GF-D8 (cell line): ENCODE measurements around the gene MYH14.
A peak's percentile ranks its signal among the peaks of the same experiment; 100 is the strongest.
"Not testable (repeated sequence)": the region's sequence is repeated elsewhere in the genome, so short reads cannot be mapped to it uniquely, and the experiment has no call there.

ENCODE experiments used
- DNase-seq: peaks from one replicate; lab custom pipeline; 2025; lab: John Stamatoyannopoulos, UW

Gene MYH14

DNA sequence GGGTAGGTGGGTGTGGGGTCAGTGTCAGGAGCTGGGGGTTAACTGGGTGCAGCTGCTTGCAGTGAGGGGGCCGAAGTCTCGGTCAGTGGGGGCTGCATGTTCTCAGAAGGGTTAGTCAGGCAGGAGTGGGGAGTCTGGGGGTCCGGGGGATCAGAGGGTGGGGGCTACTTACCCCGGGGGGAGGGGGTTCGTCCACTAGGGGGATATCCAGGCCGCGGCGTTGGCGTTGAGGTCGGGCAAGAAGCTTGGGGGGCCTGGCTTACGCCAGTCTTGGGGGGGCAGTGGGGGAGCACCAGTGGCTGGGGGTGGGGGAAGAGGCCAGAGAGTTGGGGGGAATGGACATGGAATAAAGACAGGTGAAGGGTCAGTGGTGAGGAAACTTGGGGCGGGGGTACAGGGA is 116.6 kb downstream of the MYH14 start:
- DNase-seq: no peak

- no peak for DNase-seq
These were observed 117.2 kb downstream of the MYH14 start for GRCh38 chr19:50320596-50320995.

GRCh38 chr19:50321831-50322230 is 118.4 kb downstream of the MYH14 start:
- DNase-seq: no peak

DNA sequence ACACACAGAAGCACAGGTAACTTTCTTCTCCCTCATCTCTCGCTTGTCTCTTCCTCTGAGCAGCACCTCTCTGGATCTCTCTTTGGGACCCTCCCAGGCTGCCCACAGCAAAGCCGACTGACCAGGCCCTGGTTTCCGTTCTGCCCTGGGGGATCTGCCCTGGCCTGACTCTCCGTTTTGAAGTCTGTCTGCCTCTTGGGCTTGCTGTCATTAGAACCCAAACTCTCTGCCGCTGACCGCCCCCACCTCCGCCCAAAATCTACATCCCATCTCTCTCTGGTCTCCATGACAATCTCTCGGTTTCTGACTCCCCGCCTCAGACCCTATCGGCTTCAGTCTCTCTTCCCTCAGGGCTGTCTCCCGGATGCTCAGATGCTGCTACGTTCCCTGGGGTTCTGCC is 118.8 kb downstream of the MYH14 start:
- no peak for DNase-seq

DNA sequence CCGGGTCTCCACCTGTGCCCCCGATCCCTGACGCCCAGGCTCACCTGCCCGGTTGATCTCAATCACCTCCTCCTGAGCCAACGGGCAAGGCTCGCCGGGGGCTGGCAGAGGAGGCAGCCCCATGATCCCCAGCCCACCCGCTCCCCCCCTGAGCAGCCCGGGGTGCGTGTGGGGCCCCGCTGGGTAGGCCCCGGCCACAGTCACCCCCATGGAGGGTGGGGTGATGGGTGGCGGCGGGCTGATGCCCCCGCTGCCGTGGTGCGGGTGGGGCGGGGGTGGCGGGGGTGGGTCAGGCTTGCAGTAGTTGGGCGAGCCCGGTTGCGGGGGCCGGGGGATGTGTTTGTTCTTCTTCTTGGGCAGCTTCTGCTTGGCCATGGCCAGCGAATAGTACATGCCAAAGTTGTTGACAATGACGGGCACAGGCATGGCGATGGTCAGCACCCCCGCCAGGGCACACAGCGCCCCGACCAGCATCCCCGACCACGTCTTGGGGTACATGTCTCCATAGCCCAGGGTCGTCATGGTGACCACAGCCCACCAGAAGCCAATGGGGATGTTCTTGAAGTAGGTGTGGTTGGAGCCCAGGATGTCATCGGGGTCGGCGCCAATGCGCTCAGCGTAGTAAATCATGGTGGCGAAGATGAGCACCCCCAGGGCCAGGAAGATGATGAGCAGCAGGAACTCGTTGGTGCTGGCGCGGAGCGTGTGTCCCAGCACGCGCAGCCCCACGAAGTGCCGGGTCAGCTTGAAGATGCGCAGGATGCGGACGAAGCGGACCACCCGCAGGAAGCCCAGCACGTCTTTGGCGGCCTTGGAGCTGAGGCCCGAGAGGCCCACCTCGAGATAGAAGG is 119.7 kb downstream of the MYH14 start:
- no peak for DNase-seq

GRCh38 chr19:50323782-50324133 is 120.3 kb downstream of the MYH14 start:
- DNase-seq: no peak

DNA sequence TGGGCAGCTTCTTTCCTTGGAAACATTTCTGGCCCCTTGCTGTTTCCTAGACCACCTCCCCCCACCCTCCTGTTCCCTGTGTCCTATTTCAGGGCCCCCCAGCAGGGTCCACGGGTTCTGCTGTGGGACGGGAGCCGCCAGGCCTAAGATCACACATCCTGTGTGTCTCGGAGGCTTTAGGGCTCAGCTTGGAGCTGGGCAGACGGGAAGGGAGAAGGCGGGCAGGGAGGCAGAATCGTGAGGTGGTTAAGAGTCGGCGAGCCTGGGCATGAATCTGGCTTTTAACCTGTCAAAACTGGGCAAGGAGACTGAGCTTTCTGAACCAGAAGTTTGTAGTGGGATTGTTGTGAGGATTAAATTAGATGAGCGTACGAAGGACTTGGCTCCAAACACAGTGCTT is 120.9 kb downstream of the MYH14 start:
- DNase-seq: no peak

DNA sequence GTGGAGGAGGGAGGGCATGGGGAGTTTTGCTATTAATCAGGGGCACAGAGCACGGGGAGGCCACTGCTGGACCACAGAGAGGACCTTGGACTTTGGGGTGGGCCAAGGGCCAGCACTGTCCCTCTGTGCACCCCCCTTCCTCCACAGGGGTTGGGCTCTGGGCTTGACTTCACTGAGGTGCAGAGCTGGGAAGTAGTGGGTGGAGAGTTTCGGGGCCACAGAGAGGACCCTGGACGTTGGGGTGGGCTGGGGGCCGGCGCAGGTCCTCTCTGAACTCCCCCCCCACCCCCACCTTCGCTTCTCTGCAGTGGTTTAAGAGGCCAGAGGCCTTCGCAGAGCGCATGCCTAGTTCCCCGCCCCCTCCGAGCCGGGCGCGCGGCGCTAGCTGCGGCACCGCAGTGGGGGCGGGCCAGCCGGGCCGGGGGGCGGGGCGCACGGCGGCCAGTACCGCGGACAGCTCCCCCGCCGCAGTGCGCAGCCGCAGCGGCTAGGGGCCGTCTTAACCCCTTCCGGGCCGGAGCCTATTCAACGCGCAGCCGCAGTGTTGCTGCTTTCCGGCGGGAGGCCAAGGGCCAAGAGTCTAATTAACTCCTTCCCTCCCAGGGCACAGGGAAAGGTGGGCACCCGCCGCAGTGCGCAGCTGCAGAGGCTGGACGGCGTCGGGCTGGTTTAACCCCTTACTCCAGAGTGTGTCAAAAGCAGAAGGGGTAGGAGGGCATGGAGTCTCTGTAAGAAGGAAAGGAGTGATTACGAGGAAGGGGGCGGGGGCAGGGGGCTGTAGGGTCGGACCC is 122.1 kb downstream of the MYH14 start:
- DNase-seq: peak; percentile 6

- no peak for DNase-seq
These were observed 122.8 kb downstream of the MYH14 start for GRCh38 chr19:50326101-50326664.

DNA sequence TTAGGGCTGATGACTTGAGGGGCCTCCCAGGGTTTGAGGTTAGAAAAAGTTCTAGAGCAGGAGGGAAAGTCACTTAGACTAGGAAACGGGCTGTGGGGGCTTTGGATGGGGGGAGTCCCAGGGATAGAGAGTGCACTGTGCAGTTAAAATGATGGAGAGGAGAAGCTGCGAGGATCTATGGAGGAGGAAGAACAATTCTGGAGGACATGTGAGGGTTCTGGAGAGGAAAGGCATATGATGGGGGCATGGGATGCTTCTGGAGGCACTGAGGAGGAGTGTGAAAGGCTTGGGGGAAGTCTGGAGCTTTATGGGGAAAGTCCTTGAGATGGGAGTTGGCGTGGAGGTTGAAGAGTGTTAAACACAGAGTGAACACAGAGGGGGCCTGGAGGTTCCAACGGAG is 123.6 kb downstream of the MYH14 start:
- DNase-seq: no peak

GRCh38 chr19:50327461-50328223 is 124.2 kb downstream of the MYH14 start:
- no peak for DNase-seq

DNA sequence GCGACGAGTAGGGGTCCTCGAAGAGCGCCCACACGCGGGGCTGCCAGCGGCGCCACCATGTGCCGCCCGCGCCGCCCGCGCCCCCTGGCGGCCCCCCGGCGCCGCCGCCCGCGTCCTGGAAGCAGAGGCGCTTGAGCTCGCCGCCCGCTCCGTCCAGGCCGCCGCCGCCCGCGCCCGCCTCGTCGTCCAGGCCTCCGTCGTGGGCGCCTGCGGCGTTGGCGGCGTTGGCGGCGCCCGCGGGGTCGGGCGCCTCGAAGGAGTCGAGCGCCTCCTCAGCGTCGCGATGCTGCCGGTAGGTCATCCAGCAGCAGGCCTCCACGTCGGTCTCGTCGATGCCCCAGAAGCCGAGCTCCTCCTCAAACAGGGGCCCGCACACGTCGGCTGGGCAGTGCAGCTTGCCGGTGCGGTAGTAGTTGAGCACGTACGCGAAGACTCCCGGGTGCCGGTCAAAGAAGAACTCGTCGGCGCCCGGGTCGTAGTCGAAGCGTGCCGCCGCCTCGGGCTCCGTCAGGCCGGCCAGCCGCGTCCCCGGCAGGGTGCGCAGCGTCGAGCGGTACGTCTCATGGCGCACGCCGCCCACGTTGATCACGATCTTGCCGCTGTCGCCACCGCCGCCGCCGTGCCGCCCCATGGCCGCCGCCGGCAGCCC is 124.9 kb downstream of the MYH14 start:
- no peak for DNase-seq

DNA sequence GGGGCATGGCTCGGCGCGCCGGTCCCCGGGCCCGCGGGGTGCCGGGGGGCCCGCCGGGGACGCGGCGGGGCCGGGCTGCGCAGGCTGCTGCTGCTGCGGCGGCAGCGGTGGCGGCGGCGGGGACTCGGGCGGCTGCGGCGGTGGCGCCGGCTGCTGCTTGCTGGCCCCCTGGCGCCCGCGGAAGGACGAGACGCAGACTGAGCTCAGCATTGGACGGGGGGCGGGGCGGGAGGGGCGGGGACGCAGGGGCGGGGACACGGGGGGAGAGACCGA is 125.4 kb downstream of the MYH14 start:
- DNase-seq: no peak

DNA sequence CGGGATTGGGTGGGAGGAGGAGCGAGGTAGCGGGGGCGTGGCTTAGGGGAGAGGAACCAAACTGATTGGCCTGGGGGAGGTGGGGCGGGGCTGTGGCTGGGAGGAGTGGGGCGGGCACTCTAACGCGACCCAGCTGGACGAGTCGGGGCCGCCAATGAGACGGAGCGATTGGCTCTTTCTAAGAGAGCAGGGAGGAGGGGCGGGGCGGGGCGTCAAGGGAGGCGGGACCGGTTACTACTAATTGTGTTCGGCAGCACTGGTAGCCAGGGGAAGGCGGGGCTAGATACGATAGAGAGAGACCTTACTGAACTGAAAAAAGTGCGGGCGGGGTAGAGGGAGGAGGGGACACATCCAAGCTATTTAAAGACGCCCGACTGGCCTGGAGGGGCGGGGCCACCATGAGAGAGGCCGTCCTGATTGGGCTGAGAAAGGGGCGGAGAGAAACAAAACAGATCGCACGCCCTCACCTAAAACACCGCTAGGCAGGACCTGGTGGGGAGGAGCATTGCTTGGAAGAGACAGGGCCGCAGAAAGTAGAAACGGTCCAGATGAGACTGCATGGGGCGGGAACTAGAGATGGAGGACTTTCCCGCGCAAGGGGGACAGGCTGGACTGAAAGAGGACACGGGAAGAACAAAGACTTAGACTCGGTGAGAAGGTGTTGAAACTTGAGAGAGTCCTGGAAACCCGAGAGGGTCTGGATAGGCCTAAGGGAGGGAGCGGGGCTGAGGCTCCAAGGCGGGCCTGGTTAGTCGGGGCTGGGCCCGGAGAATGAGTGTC is 125.9 kb downstream of the MYH14 start, which contains the start of gene KCNC3:
Gene KCNC3 (minus strand): TSS at position 232 of the 780 bp plus-strand sequence. CDS start 295 bp downstream, outside the sequence.
- DNase-seq: peak; percentile 7

DNA sequence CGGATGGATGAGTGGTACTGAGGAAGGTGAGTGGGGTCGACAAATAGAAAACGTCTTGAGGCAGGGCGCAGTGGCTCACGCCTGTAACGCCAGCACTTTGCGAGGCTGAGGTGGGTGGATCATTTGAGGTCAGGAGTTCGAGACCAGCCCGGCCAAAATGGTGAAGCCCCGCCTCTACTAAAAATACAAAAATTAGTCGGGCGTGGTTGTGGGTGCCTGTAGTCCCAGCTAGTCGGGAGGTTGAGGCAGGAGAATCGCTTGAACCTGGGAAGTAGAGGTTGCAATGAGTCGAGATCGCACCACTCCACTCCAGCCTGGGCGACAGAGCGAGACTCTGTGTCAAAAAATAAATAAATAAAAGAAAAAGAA is 126.5 kb downstream of the MYH14 start:
- not testable (repeated sequence) for DNase-seq

DNA sequence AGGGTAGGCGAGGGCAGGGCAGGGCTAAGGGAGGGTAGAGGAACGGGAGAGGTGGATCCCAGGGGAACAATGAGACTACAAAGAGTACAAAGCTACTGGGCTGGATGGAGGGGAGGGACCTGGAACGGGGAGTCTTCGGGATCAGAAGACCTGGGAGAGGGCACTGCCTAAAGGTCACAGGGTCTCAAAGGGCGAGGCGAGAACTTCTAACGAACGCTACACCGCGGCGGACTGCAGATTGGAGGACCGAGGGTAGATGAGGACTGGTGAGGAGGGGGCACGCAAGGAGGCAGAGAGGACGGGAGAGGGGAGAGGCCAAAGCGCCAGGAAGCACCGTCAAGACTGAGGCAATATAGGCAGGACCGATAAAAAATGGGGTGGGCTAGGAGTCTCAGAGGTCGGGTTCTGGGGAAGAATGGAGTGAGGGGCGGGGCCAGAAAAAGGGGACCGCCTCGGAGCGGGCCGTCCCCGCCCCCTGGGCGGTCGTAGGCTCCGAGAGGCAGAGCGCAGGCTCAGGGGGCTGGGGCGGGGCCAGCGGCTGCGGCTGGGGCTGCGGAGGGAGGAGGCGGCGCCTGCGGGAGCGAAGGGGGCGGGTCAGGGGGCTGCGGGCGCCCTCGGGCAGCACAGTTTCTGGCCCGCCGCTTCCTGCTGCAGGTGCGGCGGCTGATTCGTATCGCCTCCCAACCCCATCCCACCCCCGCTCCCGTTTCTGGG is 127.1 kb downstream of the MYH14 start:
- peak; percentile 40 for DNase-seq

- no peak for DNase-seq
These were observed 128.0 kb downstream of the MYH14 start for GRCh38 chr19:50331221-50331993.

GRCh38 chr19:50331994-50332243 is 128.5 kb downstream of the MYH14 start:
- no peak for DNase-seq

GRCh38 chr19:50332244-50333038 is 129.0 kb downstream of the MYH14 start:
- DNase-seq: no peak
